Stomach (tissue), 4 donors: ENCODE data around the gene PXMP4.

ENCODE experiments used
- EP300 ChIP-seq: sonication (generic); formaldehyde crosslinking; IDR thresholded peaks from one replicate; pipeline ENCODE4 v1.6.1; 2017; ENCODE audit warnings: antibody characterized with exemption
- POLR2A ChIP-seq, 4 donors: fragments of 450-650 bp; IDR thresholded peaks; one replicate each; pipeline ENCODE4 v1.6.1; 2016; ENCODE audit warnings: antibody characterized with exemption in 4 of 4, control low read depth in 2 of 4, mild to moderate bottlenecking in 1 of 4, moderate library complexity in 1 of 4
- POLR2AphosphoS5 ChIP-seq, 3 donors: sonication (generic); formaldehyde crosslinking; IDR thresholded peaks; one replicate each; pipeline ENCODE4 v1.6.1; 2016; ENCODE audit warnings: antibody characterized with exemption in 3 of 3
- TF ChIP-seq, protein P1 (sequence below), 7 experiments: fragments of 450-650 bp in 4 of 7; fragments of 200-600 bp in 3 of 7; sonication (generic) in 3 of 7; IDR thresholded peaks; one replicate each; pipeline ENCODE4 v1.5.1; 2016 to 2019; ENCODE audit warnings: antibody characterized with exemption in 7 of 7, control low read depth in 2 of 7, mild to moderate bottlenecking in 1 of 7

DNA sequence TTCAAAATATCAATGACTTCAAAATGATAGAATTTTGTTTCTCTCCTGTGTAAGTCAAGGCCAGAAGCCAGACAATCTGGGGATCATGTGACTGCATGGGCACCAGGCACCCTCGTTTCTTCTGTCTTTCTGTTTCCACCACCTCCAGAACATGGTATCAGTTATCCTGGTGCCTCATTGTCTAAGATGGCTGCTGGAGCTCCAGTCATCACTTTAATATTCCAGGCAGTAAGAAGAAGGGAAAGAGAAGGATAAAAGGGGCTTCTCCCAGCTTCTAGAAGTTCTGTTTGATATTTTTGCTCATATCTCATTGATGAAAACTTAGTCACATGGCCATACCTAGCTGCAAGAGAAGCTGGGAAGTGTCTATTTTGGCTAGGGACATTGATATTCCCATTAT is 37.3 kb upstream of the PXMP4 start:
- no peak for TF ChIP-seq EP300
- TF ChIP-seq, protein P1, sequence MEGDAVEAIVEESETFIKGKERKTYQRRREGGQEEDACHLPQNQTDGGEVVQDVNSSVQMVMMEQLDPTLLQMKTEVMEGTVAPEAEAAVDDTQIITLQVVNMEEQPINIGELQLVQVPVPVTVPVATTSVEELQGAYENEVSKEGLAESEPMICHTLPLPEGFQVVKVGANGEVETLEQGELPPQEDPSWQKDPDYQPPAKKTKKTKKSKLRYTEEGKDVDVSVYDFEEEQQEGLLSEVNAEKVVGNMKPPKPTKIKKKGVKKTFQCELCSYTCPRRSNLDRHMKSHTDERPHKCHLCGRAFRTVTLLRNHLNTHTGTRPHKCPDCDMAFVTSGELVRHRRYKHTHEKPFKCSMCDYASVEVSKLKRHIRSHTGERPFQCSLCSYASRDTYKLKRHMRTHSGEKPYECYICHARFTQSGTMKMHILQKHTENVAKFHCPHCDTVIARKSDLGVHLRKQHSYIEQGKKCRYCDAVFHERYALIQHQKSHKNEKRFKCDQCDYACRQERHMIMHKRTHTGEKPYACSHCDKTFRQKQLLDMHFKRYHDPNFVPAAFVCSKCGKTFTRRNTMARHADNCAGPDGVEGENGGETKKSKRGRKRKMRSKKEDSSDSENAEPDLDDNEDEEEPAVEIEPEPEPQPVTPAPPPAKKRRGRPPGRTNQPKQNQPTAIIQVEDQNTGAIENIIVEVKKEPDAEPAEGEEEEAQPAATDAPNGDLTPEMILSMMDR (IDR thresholded peaks at IDR 0.05), result no peak
- no peak for TF ChIP-seq POLR2A (IDR thresholded peaks at IDR 0.05)
- TF ChIP-seq POLR2AphosphoS5 (IDR thresholded peaks at IDR 0.05), result no peak
